NCI-H187 (cell line): Measurements from ENCODE around the gene MORC3.
A peak's percentile ranks its signal among the peaks of the same experiment; 100 is the strongest.
"Not testable (repeated sequence)": the region's sequence is repeated elsewhere in the genome, so short reads cannot be mapped to it uniquely, and the experiment has no call there.

ENCODE experiments used
- DNase-seq, 2 experiments: peaks; one replicate each; lab custom pipeline; 2025; lab: John Stamatoyannopoulos, UW

MORC3 gene

GRCh38 chr21:36385233-36386030 is 65.4 kb downstream of the MORC3 start, which contains the start of gene CHAF1B:
Gene CHAF1B (plus strand): TSS chr21:36385392. CDS start chr21:36386137, 745 bp downstream.
- DNase-seq: peak; percentile 71 to 84

GRCh38 chr21:36386031-36386642 is 66.1 kb downstream of the MORC3 start:
- no peak for DNase-seq

GRCh38 chr21:36388096-36388495 is 68.1 kb downstream of the MORC3 start:
- no peak for DNase-seq

DNA sequence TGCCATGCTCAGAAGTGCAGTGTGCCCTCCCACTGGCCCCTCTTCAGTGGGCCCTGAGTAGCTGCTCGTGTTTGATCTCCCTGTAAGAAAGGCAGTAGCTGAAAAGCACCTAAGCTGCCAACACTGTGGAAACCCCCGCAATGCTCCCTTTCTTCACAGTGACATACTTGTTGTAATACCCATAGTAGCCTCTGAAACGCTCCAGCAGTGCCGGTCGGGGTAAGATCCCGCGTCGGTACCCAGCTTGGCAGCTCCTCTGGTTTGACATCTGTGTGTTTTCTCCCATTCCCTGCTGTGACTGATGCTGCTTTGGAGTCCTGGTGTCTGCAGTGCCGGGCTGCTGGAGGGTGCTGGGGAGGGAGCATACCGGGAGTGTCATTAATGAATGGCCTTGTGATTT is 68.8 kb downstream of the MORC3 start:
- DNase-seq: no peak

DNA sequence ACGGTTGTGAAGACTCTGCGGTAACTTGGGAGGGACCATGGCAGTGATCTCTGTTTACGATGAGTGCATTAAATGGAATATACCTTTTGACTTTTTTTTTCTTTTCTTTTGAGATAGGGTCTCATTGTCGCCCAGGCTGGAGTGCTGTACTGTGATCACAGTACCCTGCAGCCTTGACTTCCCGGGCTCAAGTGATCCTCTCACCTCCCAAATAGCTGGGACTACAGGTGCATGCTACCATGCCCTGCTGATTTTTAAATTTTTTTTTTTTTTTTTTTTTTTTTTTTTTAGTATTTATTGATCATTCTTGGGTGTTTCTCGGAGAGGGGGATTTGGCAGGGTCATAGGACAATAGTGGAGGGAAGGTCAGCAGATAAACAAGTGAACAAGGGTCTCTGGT is 71.7 kb downstream of the MORC3 start:
- DNase-seq: not testable (repeated sequence)

DNA sequence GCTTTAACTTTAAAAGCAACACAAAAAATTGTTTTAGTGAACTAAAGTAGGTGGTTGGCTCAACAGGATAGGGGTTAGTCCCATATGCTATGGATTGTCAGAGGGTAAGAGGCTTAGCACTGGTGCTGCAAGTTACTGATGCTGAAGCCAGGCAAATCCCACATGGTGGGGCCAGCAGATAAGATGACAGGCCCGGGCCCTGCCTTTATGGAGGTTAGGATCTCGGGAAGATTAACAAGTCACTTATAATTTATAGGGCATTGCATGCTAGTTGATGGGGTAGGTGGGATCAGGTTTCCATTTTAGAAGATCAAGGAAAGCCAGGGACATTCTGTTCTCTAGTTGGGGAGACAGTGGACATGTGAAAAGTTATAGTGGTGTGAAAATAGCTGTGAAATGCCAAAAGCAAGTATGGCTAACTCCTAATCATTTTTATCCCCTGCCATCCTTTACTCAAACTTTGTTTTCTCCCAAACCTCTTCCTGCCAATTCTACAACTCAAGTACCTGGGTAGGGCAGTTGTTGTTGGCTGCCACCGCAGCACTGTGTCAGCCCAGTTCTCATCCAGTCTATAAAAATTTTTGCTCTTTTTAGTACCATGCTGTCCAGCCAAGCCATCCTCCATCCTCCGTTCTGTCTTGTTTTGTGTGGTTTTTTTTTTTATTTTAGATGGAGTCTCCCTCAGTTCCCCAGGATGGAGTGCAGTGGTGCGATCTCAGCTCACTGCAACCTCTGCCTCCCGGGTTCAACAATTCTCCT is 75.5 kb downstream of the MORC3 start:
- DNase-seq: no peak

DNA sequence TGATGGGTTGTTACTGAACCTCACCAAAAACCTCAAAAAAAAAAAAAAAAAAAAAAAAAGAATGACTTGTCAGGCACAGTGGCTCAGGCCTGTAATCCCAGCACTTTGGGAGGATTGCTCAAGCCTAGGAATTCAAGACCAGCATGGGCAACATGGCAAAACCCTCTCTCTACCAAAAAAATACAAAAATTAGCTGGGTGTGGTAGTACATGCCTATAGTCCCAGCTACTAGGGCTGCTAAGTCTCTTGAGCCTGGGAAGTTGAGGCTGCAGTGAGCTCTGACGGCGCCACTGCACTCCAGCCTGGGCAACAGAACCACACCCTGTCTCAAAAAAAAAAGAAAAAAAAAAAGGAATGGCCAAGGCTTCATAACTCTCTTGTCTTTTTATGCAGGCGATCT is 76.3 kb downstream of the MORC3 start:
- DNase-seq: no peak

- no peak for DNase-seq
Observed at GRCh38 chr21:36396971-36397370, 77.0 kb downstream of the MORC3 start.

DNA sequence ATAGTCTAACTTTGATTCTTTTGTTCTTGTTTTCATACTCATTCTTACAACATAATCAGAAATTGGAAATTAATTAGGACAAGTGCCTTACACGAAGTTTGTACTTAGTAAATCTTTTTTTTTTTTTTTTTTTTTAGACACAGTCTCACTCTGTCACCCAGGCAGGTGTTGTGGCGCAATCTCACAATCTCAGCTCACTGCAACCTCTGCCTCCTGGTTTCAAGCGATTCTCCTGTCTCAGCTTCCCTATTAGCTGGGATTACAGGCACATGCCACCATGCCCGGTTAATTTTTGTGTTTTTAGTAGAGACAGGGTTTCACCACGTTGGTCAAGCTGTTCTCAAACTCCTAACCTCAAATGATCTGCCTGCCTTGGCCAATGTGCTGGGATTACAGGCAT is 77.6 kb downstream of the MORC3 start:
- DNase-seq: no peak

DNA sequence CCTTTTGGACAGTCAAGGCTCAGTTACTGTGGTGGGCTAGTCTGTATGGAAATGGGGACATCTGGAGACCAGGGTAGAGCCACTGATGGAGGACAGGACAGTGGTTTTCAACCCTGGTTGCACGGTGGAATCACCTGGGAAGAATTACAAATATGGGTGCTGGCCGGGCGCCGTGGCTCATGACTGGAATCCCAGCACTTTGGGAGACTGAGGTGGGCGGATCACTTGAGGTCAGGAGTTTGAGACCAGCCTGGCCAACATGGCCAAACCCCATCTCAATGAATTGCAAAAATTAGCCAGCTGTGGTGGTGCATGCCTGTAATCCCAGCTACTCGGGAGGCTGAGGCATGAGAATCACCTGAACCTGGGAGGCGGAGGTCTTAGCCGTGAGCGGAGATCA is 79.7 kb downstream of the MORC3 start:
- not testable (repeated sequence) for DNase-seq

DNA sequence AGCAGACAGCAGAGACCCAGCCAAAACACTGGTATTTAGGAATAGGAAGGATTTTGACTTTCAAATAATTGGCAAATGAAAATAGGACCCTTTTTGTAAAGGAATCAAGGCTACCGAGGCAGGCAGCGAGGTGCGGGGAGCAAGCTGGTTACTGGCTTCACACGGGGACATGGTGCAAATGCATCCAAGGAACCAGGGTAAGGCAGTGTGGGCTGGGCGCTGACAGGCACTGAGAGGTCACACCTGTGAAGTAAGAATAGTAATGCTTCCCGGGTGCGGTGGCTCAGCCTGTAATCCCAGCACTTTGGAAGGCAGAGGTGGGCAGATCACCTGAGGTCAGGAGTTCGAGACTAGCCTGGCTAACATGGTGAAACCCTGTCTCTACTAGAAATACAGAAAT is 80.7 kb downstream of the MORC3 start:
- no peak for DNase-seq

- no peak for DNase-seq
Observed at GRCh38 chr21:36402339-36402738, 82.3 kb downstream of the MORC3 start.

GRCh38 chr21:36403713-36404112 is 83.7 kb downstream of the MORC3 start:
- DNase-seq: no peak

DNA sequence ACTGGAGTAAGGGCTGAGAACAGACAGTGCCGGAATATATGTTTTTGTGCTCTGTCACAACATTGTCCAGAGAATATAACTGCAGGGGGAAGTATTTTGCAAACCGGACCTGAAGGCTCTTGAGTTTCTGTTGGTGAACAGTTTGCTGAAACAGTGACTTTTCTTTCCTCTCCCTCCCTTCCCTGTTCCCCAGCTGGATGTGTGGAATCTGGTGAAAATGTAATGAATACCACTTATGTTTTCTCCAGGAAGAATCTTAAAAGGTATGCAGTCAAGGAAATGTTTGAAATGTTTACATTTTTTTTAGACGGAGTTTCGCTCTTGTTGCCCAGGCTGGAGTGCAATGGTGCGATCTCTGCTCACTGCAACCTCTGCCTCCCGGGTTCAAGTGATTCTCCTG is 88.6 kb downstream of the MORC3 start:
- DNase-seq: no peak

- DNase-seq: no peak
Observed at GRCh38 chr21:36411301-36411700, 91.3 kb downstream of the MORC3 start.

DNA sequence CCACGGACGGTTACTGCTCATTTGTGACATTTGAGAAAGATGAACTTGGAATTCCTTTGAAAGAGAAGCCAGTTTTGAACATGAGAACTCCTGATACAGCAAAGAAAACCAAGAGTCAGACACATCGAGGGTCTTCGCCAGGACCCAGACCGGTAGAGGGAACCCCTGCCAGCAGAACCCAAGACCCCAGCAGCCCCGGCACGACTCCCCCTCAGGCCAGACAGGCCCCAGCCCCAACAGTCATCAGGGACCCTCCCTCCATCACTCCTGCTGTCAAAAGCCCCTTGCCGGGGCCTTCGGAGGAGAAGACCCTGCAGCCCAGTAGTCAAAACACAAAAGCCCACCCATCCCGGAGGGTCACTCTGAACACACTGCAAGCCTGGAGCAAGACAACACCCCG is 92.9 kb downstream of the MORC3 start:
- no peak for DNase-seq

DNA sequence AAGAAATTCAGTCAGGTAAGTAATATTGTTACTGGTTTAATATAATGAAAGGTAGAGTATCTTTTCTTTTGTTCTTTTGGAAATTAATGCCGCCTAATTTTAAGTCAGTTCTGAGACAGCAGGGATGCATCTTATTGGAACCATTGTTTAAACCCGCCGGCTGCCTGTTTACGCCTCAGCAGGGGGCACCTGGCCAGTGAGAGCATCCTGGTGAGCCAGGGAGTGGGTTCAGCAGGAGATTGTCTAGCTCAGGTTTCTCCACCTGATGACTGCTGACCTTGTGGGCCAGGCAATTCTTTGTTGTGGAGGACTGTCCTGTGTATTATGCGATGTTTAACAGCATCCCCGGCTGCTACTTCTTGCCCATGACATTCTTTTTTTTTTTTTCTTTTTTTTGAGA is 95.4 kb downstream of the MORC3 start:
- DNase-seq: no peak

DNA sequence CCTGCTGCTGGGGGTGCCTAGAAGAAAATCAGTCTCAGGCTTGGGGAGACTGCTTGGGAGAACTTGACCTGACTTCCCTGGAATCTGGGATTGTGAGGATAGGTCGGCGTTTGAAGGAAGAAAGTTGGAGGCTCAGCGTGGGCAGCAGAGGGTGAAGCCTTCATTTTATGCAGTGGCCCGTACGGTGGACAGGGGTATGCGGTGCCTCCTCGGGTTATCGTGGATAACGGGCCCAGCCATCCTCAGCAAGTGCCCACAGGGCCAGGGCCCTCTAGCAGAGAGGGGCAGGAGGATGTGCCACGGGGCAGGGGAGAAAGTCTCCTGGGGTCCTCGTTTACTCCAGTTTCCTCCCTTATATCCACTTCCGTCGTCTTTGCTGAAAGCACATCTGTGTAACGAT is 99.2 kb downstream of the MORC3 start:
- DNase-seq: no peak

DNA sequence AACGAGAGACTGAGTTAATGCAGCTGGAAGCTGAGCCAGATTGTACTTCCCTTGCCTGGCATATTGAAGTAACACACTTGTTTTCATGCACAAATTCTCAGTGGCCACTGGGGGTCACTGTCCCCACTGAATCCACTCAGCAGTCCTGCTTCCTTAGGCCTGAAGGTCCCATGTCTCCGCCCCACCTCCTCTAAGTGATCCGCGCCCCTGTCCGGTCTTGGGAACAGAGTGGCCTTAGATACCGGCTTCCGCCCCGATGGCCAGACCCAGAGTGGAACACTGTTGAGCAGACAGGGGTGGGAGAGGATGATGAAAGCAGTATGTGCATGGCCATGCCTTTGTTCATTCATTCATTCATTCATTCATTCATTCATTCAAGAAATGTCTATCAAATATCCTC is 100.0 kb downstream of the MORC3 start:
- peak in 1 of 2 experiments; percentile 45 for DNase-seq

DNA sequence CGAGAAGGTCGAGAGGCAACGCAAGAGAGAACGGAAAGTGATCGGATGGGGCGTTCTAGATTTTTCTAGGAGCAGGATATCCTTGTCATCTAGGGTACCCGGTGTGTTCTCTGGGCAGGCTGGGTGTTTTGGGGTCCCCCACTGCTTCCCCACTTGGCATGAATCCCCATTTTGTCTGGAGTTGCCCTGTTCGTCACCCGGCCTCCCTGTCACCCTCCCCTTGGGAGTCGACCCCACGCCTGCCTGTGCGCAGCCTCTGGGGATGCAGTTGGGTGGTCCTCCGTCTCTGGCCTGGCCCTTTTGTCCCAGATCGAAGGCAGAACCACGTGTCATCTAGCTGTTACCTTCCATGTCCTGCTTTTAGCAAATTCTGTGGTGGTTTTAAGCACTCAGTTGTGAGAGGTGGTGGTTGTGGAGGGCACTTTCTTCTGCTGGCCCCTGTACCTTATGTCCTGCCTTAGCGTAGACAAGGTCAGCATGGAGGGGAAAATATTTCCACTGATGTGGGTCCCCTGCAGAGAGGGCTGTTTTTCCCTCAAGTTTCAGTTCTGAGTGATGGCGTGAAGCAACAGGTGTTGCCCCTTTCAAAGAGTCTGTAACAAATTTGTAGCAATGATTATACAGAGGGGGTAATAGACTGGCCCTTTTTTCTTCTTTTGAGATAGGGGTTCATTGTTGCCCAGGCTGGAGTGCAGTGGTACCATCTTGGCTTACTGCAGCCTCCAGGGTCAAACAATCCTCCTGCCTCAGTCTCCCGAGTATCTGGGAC is 100.8 kb downstream of the MORC3 start:
- DNase-seq: no peak

GRCh38 chr21:36422279-36423098 is 102.5 kb downstream of the MORC3 start:
- DNase-seq: peak in 1 of 2 experiments; percentile 31
